Measurements from ENCODE around the gene POTEH.
"Not testable (repeated sequence)": the region's sequence is repeated elsewhere in the genome, so short reads cannot be mapped to it uniquely, and the experiment has no call there.

The POTEH gene

GRCh38 chr22:15689749-15690125 is at the start of gene POTEH:
Gene POTEH, plus strand, starts transcription at chr22:15690026. Its CDS starts 52 bp downstream, at chr22:15690078.
- not testable (repeated sequence) for DNase-seq (ENCODE audit: low read depth)

GRCh38 chr22:15642288-15642861 is 47.5 kb upstream of the POTEH start:
- DNase-seq (ENCODE audit: low read depth) = not testable (repeated sequence)

- DNase-seq (ENCODE audit: low read depth) = not testable (repeated sequence)
Observed at GRCh38 chr22:15651954-15652353, 37.9 kb upstream of the POTEH start.

- not testable (repeated sequence) for DNase-seq (ENCODE audit: low read depth)
Observed at GRCh38 chr22:15652738-15653137, 37.1 kb upstream of the POTEH start.

GRCh38 chr22:15653241-15653640 is 36.6 kb upstream of the POTEH start:
- DNase-seq (ENCODE audit: low read depth) = not testable (repeated sequence)

- not testable (repeated sequence) for DNase-seq (ENCODE audit: low read depth)
Observed at GRCh38 chr22:15661102-15661501, 28.7 kb upstream of the POTEH start.

GRCh38 chr22:15664682-15665081 is 25.1 kb upstream of the POTEH start:
- not testable (repeated sequence) for DNase-seq (ENCODE audit: low read depth)

GRCh38 chr22:15665478-15665877 is 24.3 kb upstream of the POTEH start:
- DNase-seq (ENCODE audit: low read depth) = not testable (repeated sequence)

GRCh38 chr22:15669430-15669829 is 20.4 kb upstream of the POTEH start:
- DNase-seq (ENCODE audit: low read depth) = not testable (repeated sequence)

GRCh38 chr22:15679702-15680101 is 10.1 kb upstream of the POTEH start:
- not testable (repeated sequence) for DNase-seq (ENCODE audit: low read depth)

- DNase-seq (ENCODE audit: low read depth) = not testable (repeated sequence)
Observed at GRCh38 chr22:15684115-15684514, 5.7 kb upstream of the POTEH start.

- not testable (repeated sequence) for DNase-seq (ENCODE audit: low read depth)
Observed at GRCh38 chr22:15684695-15685094, 5.1 kb upstream of the POTEH start.

GRCh38 chr22:15685641-15686040 is 4.2 kb upstream of the POTEH start:
- DNase-seq (ENCODE audit: low read depth) = not testable (repeated sequence)

GRCh38 chr22:15687086-15687485 is 2.7 kb upstream of the POTEH start:
- DNase-seq (ENCODE audit: low read depth) = not testable (repeated sequence)

GRCh38 chr22:15687676-15688075 is 2.1 kb upstream of the POTEH start:
- not testable (repeated sequence) for DNase-seq (ENCODE audit: low read depth)

- DNase-seq (ENCODE audit: low read depth) = not testable (repeated sequence)
Observed at GRCh38 chr22:15688090-15688489, 1.7 kb upstream of the POTEH start.

- not testable (repeated sequence) for DNase-seq (ENCODE audit: low read depth)
Observed at GRCh38 chr22:15689012-15689748, 646 bp upstream of the POTEH start.

- not testable (repeated sequence) for DNase-seq (ENCODE audit: low read depth)
Observed at GRCh38 chr22:15713600-15713999, 23.8 kb downstream of the POTEH start.

GRCh38 chr22:15714125-15714524 is 24.3 kb downstream of the POTEH start:
- DNase-seq (ENCODE audit: low read depth) = not testable (repeated sequence)

- not testable (repeated sequence) for DNase-seq (ENCODE audit: low read depth)
Observed at GRCh38 chr22:15721884-15722283, 32.1 kb downstream of the POTEH start.

GRCh38 chr22:15729209-15729917 is 39.5 kb downstream of the POTEH start:
- DNase-seq (ENCODE audit: low read depth) = not testable (repeated sequence)

GRCh38 chr22:15731023-15731422 is 41.2 kb downstream of the POTEH start:
- DNase-seq (ENCODE audit: low read depth) = not testable (repeated sequence)

GRCh38 chr22:15734411-15734810 is 44.6 kb downstream of the POTEH start:
- DNase-seq (ENCODE audit: low read depth) = not testable (repeated sequence)

Measured in HS-5 (cell line).